OCI-LY7 (cell line): ENCODE data around the gene SLC5A5.

ENCODE experiments used
- EZH2phosphoT487 ChIP-seq: fragments of 200-600 bp; sonication (generic); IDR thresholded peaks from 2 replicates; pipeline ENCODE4 v1.6.1; 2018; ENCODE audit warnings: low read depth, borderline replicate concordance, mild to moderate bottlenecking, mixed run types, antibody characterized with exemption, low read length, moderate library complexity, mixed read lengths
- TF ChIP-seq, protein P1 (sequence below): fragments of 200-600 bp; sonication (generic); conservative IDR thresholded peaks from 2 replicates; pipeline ENCODE4 v1.5.1; 2014; ENCODE audit warnings: mild to moderate bottlenecking, antibody characterized with exemption, low read length, moderate library complexity, mixed read lengths

DNA sequence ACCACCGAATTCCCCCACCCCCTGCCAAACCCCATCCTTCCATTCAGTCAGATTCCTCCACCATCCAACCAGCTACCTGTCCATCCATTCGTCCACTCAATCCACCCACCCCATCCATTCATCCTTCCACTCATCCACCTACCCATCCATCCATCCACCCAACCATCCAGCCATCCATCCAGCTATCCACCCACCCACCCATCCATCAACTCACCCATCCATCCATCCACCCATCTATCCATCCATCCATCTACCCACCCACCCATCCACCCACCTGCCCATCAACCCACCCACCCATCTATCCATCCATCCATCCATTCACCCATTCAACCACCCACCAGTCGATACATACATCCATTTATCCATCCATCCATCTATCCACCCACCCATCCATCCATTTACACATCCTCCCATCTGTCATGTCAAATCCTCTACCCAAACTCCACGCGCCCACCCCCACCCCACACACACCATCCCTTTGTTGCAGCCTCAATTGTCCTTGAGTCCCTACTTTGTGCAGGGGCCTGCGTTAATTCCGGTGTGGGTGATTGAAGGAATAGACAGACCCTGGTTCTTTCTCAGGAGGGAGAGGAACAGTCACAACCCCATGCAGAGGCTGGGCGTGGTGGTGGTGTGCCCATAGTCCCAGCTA lies 5.3 kb upstream of the SLC5A5 start:
- TF ChIP-seq, protein P1, sequence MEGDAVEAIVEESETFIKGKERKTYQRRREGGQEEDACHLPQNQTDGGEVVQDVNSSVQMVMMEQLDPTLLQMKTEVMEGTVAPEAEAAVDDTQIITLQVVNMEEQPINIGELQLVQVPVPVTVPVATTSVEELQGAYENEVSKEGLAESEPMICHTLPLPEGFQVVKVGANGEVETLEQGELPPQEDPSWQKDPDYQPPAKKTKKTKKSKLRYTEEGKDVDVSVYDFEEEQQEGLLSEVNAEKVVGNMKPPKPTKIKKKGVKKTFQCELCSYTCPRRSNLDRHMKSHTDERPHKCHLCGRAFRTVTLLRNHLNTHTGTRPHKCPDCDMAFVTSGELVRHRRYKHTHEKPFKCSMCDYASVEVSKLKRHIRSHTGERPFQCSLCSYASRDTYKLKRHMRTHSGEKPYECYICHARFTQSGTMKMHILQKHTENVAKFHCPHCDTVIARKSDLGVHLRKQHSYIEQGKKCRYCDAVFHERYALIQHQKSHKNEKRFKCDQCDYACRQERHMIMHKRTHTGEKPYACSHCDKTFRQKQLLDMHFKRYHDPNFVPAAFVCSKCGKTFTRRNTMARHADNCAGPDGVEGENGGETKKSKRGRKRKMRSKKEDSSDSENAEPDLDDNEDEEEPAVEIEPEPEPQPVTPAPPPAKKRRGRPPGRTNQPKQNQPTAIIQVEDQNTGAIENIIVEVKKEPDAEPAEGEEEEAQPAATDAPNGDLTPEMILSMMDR: no peak
- TF ChIP-seq EZH2phosphoT487: no peak
